ENCODE measurements around the gene SLC16A3. TPM values are rescaled to one million over a fixed set of nuclear protein-coding genes. Genes with fewer than 3 reads are reported as not detected.

The SLC16A3 gene
- total RNA-seq, 2 donors from 2014 or later = 2.0 to 5.4 TPM

GRCh38 chr17:82269882-82270500 lies 41.1 kb downstream of the SLC16A3 start:
- WGBS, 2 donors = 50 to 58% methylated on average over 5 to 13 of the region's 13 CpGs
- Histone ChIP-seq H3K4me1 (peaks cover 84% of the 10 kb centered on the region), H3K36me3 (replicated peaks in 1 of 2; ENCODE audit: insufficient read depth in 1 of 2, low read depth in 2 of 2) (peaks cover 3 to 4% of the 10 kb centered on the region in 2 donors), H3K9me3 (no peaks in the 10 kb centered on the region), H3K27me3 (no peaks in the 10 kb centered on the region), H3K27ac (peak overlapping the region; percentile 53 to 100 (median 98)), H3K4me3 (no peak overlapping the region)
- DNase-seq (no peak), ATAC-seq (no peak)
- TF ChIP-seq POLR2A (IDR thresholded peaks at IDR 0.05) = no peak
- intact Hi-C loops (cut with DNase I) = no loop called here

- ATAC-seq = no peak
- H3K4me1 ChIP-seq = peaks cover 84% of the 10 kb centered on the region
- no peak overlapping the region for H3K4me3 ChIP-seq
- no peaks in the 10 kb centered on the region for H3K36me3 ChIP-seq (replicated peaks in 1 of 2; ENCODE audit: insufficient read depth in 1 of 2, low read depth in 2 of 2)
- no peaks in the 10 kb centered on the region for H3K27me3 ChIP-seq
- peak overlapping the region in 3 of 4 donors; percentile 98 to 100 (median 98) for H3K27ac ChIP-seq
- 81 to 89% methylated on average over 12 of the region's 12 CpGs for WGBS, 2 donors
- TF ChIP-seq CTCF (IDR thresholded peaks at IDR 0.05) (no peak), POLR2A (IDR thresholded peaks at IDR 0.05) (no peak)
- no peaks in the 10 kb centered on the region for H3K9me3 ChIP-seq
- no peak for DNase-seq
- intact Hi-C loops (cut with DNase I) = no loop called here
Measured at GRCh38 chr17:82270651-82271050, 41.8 kb downstream of the SLC16A3 start.

GRCh38 chr17:82271401-82271800 lies 42.6 kb downstream of the SLC16A3 start:
- TF ChIP-seq POLR2A (IDR thresholded peaks at IDR 0.05) (no peak), CTCF (IDR thresholded peaks at IDR 0.05) (no peak)
- H3K27me3 ChIP-seq = no peaks in the 10 kb centered on the region
- H3K4me3 ChIP-seq = no peak overlapping the region
- WGBS, 2 donors = 49 to 61% methylated on average over 6 of the region's 6 CpGs
- no peaks in the 10 kb centered on the region for H3K36me3 ChIP-seq (replicated peaks in 1 of 2; ENCODE audit: insufficient read depth in 1 of 2, low read depth in 2 of 2)
- peak overlapping the region in 3 of 4 donors; percentile 98 to 100 (median 98) for H3K27ac ChIP-seq
- H3K4me1 ChIP-seq = peaks cover 76% of the 10 kb centered on the region
- DNase-seq = no peak
- intact Hi-C loops (cut with DNase I) = no loop called here
- ATAC-seq = no peak
- no peaks in the 10 kb centered on the region for H3K9me3 ChIP-seq

GRCh38 chr17:82272495-82273326 lies 43.9 kb downstream of the SLC16A3 start:
- TF ChIP-seq POLR2A (IDR thresholded peaks at IDR 0.05) = no peak
- no peak for TF ChIP-seq CTCF (IDR thresholded peaks at IDR 0.05)
- Histone ChIP-seq H3K27me3 (no peaks in the 10 kb centered on the region), H3K4me1 (peaks cover 63% of the 10 kb centered on the region), H3K27ac (peak overlapping the region; percentile 93 to 100 (median 98)), H3K9me3 (no peaks in the 10 kb centered on the region), H3K36me3 (replicated peaks in 1 of 2; ENCODE audit: insufficient read depth in 1 of 2, low read depth in 2 of 2) (no peaks in the 10 kb centered on the region), H3K4me3 (peak overlapping the region; percentile 59 to 94)
- DNase-seq = peak; percentile 46 to 54 (median 48)
- ATAC-seq = peak; percentile 8
- intact Hi-C loops (cut with DNase I) = no loop called here
- 1% methylated on average over 14 to 31 of the region's 57 CpGs for WGBS, 2 donors

- intact Hi-C loops (cut with DNase I) = no loop called here
- 4% methylated on average over 54 of the region's 80 CpGs; no CpG with 5 or more reads in 1 of the 2 donors for WGBS, 2 donors
- Histone ChIP-seq H3K27ac (peak within 1 kb of the TSS; percentile 93 to 100 (median 98)), H3K27me3 (no peaks in the 10 kb centered on the region), H3K4me1 (peaks cover 62% of the 10 kb centered on the region), H3K9me3 (no peaks in the 10 kb centered on the region), H3K4me3 (peak within 1 kb of the TSS; percentile 59 to 94), H3K36me3 (replicated peaks in 1 of 2; ENCODE audit: insufficient read depth in 1 of 2, low read depth in 2 of 2) (no peaks in the 10 kb centered on the region)
- peak; percentile 94 to 97 (median 94) for DNase-seq
- no peak for TF ChIP-seq CTCF (IDR thresholded peaks at IDR 0.05)
- TF ChIP-seq POLR2A (IDR thresholded peaks at IDR 0.05) = peak; percentile 85 to 96 (median 95)
- ATAC-seq = peak; percentile 91
Measured at GRCh38 chr17:82273327-82274133, 44.7 kb downstream of the SLC16A3 start, which contains the start of gene CSNK1D. Gene CSNK1D (minus strand): TSS chr17:82273700. CDS start chr17:82273381, 319 bp downstream.

Data from body of pancreas (tissue), 4 donors.